AG09309 (cell line): Measurements from ENCODE around the gene RBMS3.

Experiments
- DNase-seq: peaks from one replicate; pipeline ENCODE4 v3.0.0-alpha.2; 2010; ENCODE audit warnings: low read depth
- H3K4me3 ChIP-seq: 2 replicates; pipeline ENCODE4 v1.5.1; 2011; ENCODE audit warnings: mild to moderate bottlenecking, low read depth, low read length, moderate library complexity; ENCODE audit not compliant: control insufficient read depth
- CTCF ChIP-seq: IDR thresholded peaks from 2 replicates; pipeline ENCODE4 v1.5.1; 2011; ENCODE audit warnings: mild to moderate bottlenecking, low read depth, low read length, inconsistent platforms; ENCODE audit not compliant: insufficient read depth, control insufficient read depth; ENCODE audit errors: missing control alignments

The RBMS3 gene

GRCh38 chr3:29609328-29609811 lies 328.5 kb downstream of the RBMS3 start:
- H3K4me3 ChIP-seq: no peak overlapping the region
- no peak for DNase-seq
- no peak for TF ChIP-seq CTCF

GRCh38 chr3:29610781-29611180 lies 329.9 kb downstream of the RBMS3 start:
- no peak for TF ChIP-seq CTCF
- no peak for DNase-seq

GRCh38 chr3:29611252-29611651 lies 330.4 kb downstream of the RBMS3 start:
- no peak overlapping the region for H3K4me3 ChIP-seq
- TF ChIP-seq CTCF: no peak
- no peak for DNase-seq

More at GRCh38 chr3:29610781-29611180, 329.9 kb downstream of the RBMS3 start:
- no peak overlapping the region for H3K4me3 ChIP-seq

GRCh38 chr3:29612536-29612935 lies 331.7 kb downstream of the RBMS3 start:
- TF ChIP-seq CTCF: no peak
- H3K4me3 ChIP-seq: no peak overlapping the region
- no peak for DNase-seq

GRCh38 chr3:29614954-29615353 lies 334.1 kb downstream of the RBMS3 start:
- no peak for TF ChIP-seq CTCF
- DNase-seq: no peak
- no peak overlapping the region for H3K4me3 ChIP-seq

- H3K4me3 ChIP-seq: no peak overlapping the region
- TF ChIP-seq CTCF: no peak
- no peak for DNase-seq
Measured at GRCh38 chr3:29618395-29619282, 337.8 kb downstream of the RBMS3 start.
